Kidney epithelial cell (primary cell): Measurements from ENCODE around the gene SNHG17. TPM values are rescaled to one million over a fixed set of nuclear protein-coding genes. Genes with fewer than 3 reads are reported as not detected.
A peak's percentile ranks its signal among the peaks of the same experiment; 100 is the strongest.

Experiments used
- DNase-seq: peaks from one replicate; pipeline ENCODE4 v3.0.0-alpha.2; 2010; ENCODE audit warnings: low read depth
- H3K27me3 ChIP-seq: 2 replicates; pipeline ENCODE4 v1.6.0; 2011; ENCODE audit warnings: low read length; ENCODE audit not compliant: control insufficient read depth, insufficient read depth
- H3K36me3 ChIP-seq: 2 replicates; pipeline ENCODE4 v1.5.1; 2011; ENCODE audit warnings: low read length; ENCODE audit not compliant: control insufficient read depth, insufficient read depth
- H3K4me3 ChIP-seq: 2 replicates; pipeline ENCODE4 v1.5.1; 2011; ENCODE audit warnings: low read depth, mild to moderate bottlenecking, control low read depth, low read length
- total RNA-seq: library from RNA; depleted of rRNA; stranded (reverse); fragments of >200 nt; gene quantifications from 2 replicates; pipeline ENCODE4 v1.2.3, GENCODE V29; 2015
- TF ChIP-seq, protein P1 (sequence below): IDR thresholded peaks from 2 replicates; pipeline ENCODE4 v1.5.1; 2011; ENCODE audit warnings: mild to moderate bottlenecking, moderate library complexity, low read length, control low read depth, inconsistent platforms; ENCODE audit not compliant: insufficient read depth, poor library complexity, severe bottlenecking

SNHG17 gene
- total RNA-seq, 1 donor from 2014 or later = 34.2 TPM

- no peak overlapping the region for H3K4me3 ChIP-seq
- no peak for DNase-seq
- no peaks in the 10 kb centered on the region for H3K27me3 ChIP-seq
- TF ChIP-seq, protein P1, sequence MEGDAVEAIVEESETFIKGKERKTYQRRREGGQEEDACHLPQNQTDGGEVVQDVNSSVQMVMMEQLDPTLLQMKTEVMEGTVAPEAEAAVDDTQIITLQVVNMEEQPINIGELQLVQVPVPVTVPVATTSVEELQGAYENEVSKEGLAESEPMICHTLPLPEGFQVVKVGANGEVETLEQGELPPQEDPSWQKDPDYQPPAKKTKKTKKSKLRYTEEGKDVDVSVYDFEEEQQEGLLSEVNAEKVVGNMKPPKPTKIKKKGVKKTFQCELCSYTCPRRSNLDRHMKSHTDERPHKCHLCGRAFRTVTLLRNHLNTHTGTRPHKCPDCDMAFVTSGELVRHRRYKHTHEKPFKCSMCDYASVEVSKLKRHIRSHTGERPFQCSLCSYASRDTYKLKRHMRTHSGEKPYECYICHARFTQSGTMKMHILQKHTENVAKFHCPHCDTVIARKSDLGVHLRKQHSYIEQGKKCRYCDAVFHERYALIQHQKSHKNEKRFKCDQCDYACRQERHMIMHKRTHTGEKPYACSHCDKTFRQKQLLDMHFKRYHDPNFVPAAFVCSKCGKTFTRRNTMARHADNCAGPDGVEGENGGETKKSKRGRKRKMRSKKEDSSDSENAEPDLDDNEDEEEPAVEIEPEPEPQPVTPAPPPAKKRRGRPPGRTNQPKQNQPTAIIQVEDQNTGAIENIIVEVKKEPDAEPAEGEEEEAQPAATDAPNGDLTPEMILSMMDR = no peak
- no peaks in the 10 kb centered on the region for H3K36me3 ChIP-seq
These were observed 15.4 kb upstream of the SNHG17 start for GRCh38 chr20:38450412-38450975.

DNA sequence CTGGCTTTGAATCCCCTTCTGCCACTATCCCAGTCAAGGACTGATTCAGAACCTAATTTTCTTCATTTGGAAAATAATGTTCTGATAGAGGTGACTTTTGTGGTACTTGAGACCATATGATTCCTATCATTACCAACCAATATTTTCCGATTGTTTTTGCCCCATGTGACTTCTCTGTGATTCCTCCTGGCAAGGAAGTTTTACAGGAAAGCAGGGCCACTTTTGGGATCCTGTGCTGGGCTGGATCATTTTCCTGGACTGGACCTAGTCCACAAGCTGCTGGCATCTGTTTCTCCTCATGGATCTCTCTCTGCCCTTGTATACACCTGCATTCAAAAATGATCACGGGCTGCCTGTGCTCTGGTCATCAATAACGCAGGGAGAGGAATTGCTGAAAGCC is 13.9 kb upstream of the SNHG17 start:
- Histone ChIP-seq H3K36me3 (no peaks in the 10 kb centered on the region), H3K4me3 (no peak overlapping the region), H3K27me3 (no peaks in the 10 kb centered on the region)
- TF ChIP-seq, protein P1 = no peak
- DNase-seq = no peak

- TF ChIP-seq, protein P1 = no peak
- DNase-seq = no peak
- Histone ChIP-seq H3K27me3 (no peaks in the 10 kb centered on the region), H3K36me3 (no peaks in the 10 kb centered on the region), H3K4me3 (no peak overlapping the region)
These were observed 13.0 kb upstream of the SNHG17 start for GRCh38 chr20:38447931-38448675.

GRCh38 chr20:38447251-38447661 is 12.1 kb upstream of the SNHG17 start:
- H3K27me3 ChIP-seq = no peaks in the 10 kb centered on the region
- TF ChIP-seq, protein P1 = no peak
- no peaks in the 10 kb centered on the region for H3K36me3 ChIP-seq
- peak overlapping the region; percentile 83 for H3K4me3 ChIP-seq
- no peak for DNase-seq

- Histone ChIP-seq H3K4me3 (peak overlapping the region; percentile 83), H3K27me3 (no peaks in the 10 kb centered on the region), H3K36me3 (no peaks in the 10 kb centered on the region)
- TF ChIP-seq, protein P1 = peak; percentile 96
- no peak for DNase-seq
These were observed 11.5 kb upstream of the SNHG17 start for GRCh38 chr20:38446441-38447209.
